ENCODE measurements around the gene CNIH1. TPM values are rescaled to one million over a fixed set of nuclear protein-coding genes. Genes with fewer than 3 reads are reported as not detected.
A peak's percentile ranks its signal among the peaks of the same experiment; 100 is the strongest.

The CNIH1 gene
- total and polyA plus RNA-seq, 2 of the 13 experiments (the other 11 are each of a cell fraction or from before 2014, with no cell fraction given), result 166 to 421 TPM

DNA sequence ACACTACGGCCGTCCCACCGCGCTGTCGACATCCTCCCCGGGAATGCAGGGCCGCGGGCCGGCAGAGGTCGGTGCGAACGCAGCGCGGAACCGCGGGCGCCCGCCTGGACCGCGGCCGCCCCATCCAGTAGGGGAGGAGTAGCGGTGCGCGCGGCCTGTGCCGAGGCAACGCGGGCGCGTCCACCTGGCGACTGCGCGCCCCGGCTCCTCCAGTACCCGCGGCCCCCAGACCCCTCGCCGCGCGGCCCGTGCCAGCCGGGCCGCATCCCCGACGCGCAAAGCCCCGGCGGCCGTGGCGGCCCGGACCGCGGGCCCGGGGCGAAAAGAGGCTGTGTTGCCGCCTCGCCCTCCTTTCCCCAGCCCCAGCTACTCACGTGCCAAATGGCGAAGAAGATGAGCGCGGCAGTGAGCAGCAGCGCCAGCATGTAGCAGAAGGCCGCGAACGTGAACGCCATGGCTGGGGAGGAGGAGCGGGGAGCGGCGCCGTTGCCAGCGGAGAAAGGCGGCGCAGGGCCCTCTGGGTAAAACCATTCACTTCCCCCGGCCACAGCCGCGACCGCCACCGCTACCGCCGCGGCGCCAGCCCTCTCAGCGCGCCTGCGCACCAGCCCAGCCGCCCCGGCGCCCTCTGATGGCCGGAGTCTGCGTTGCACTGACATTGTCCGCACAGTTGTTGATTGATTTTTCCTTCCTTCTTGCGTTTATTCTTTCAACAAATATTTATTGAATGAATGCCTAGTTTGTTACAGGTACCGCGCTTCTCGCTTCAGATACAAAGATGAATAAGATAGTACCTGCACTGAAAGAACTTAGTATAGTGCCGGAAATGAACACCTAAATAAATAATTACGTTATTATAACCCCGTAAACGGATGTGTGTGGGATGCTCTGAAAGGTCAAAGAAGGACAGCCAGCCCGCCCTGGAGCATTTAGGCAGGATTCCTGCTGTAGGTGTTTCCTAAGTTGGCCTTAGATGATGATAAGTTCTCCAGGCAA, at the start of gene CNIH1 (continued):
- TF ChIP-seq, protein P1, sequence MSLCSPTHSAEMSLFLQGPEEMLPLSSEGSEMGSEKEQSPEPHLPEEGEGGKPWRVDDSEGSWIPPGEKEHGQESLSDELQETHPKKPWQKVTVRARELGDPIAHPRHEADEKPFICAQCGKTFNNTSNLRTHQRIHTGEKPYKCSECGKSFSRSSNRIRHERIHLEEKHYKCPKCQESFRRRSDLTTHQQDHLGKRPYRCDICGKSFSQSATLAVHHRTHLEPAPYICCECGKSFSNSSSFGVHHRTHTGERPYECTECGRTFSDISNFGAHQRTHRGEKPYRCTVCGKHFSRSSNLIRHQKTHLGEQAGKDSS (CRISPR knock-in tag; IDR thresholded peaks at IDR 0.05; ENCODE audit: borderline replicate concordance, low read depth), result peak; percentile 77; the same call in 1 of the 2 replicates
- TF ChIP-seq, protein P2, sequence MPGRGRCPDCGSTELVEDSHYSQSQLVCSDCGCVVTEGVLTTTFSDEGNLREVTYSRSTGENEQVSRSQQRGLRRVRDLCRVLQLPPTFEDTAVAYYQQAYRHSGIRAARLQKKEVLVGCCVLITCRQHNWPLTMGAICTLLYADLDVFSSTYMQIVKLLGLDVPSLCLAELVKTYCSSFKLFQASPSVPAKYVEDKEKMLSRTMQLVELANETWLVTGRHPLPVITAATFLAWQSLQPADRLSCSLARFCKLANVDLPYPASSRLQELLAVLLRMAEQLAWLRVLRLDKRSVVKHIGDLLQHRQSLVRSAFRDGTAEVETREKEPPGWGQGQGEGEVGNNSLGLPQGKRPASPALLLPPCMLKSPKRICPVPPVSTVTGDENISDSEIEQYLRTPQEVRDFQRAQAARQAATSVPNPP (CRISPR knock-in tag; IDR thresholded peaks at IDR 0.05), result no peak
- TF ChIP-seq HOXA3 (CRISPR knock-in tag; IDR thresholded peaks at IDR 0.05) (peak; percentile 79), ZNF761 (CRISPR knock-in tag; conservative IDR thresholded peaks at IDR 0.05) (peak; percentile 47; the same call in 1 of the 2 replicates), GABPB1 (CRISPR knock-in tag; IDR thresholded peaks at IDR 0.05) (peak; percentile 86), CC2D1A (CRISPR knock-in tag; IDR thresholded peaks at IDR 0.05) (no peak), GATA4 (IDR thresholded peaks at IDR 0.05; ENCODE audit: borderline replicate concordance, low read depth) (no peak; the same call in 1 of the 2 replicates), POLR2A (IDR thresholded peaks at IDR 0.05; ENCODE audit: insufficient read depth in 1 of 2, low read depth in 2 of 2, low read length in 2 of 2) (peak; percentile 82 to 86), ZNF629 (CRISPR knock-in tag; conservative IDR thresholded peaks at IDR 0.05) (no peak), KMT2B (CRISPR knock-in tag; IDR thresholded peaks at IDR 0.05) (peak; percentile 86), TOE1 (CRISPR knock-in tag; IDR thresholded peaks at IDR 0.05) (no peak), POLR2G (IDR thresholded peaks at IDR 0.05; ENCODE audit: low read depth, low read length) (peak; percentile 90), IKZF4 (CRISPR knock-in tag; IDR thresholded peaks at IDR 0.05; ENCODE audit: borderline replicate concordance, low read depth, not compliant biosample characterization) (peak; percentile 51)
- TF ChIP-seq, protein P3, sequence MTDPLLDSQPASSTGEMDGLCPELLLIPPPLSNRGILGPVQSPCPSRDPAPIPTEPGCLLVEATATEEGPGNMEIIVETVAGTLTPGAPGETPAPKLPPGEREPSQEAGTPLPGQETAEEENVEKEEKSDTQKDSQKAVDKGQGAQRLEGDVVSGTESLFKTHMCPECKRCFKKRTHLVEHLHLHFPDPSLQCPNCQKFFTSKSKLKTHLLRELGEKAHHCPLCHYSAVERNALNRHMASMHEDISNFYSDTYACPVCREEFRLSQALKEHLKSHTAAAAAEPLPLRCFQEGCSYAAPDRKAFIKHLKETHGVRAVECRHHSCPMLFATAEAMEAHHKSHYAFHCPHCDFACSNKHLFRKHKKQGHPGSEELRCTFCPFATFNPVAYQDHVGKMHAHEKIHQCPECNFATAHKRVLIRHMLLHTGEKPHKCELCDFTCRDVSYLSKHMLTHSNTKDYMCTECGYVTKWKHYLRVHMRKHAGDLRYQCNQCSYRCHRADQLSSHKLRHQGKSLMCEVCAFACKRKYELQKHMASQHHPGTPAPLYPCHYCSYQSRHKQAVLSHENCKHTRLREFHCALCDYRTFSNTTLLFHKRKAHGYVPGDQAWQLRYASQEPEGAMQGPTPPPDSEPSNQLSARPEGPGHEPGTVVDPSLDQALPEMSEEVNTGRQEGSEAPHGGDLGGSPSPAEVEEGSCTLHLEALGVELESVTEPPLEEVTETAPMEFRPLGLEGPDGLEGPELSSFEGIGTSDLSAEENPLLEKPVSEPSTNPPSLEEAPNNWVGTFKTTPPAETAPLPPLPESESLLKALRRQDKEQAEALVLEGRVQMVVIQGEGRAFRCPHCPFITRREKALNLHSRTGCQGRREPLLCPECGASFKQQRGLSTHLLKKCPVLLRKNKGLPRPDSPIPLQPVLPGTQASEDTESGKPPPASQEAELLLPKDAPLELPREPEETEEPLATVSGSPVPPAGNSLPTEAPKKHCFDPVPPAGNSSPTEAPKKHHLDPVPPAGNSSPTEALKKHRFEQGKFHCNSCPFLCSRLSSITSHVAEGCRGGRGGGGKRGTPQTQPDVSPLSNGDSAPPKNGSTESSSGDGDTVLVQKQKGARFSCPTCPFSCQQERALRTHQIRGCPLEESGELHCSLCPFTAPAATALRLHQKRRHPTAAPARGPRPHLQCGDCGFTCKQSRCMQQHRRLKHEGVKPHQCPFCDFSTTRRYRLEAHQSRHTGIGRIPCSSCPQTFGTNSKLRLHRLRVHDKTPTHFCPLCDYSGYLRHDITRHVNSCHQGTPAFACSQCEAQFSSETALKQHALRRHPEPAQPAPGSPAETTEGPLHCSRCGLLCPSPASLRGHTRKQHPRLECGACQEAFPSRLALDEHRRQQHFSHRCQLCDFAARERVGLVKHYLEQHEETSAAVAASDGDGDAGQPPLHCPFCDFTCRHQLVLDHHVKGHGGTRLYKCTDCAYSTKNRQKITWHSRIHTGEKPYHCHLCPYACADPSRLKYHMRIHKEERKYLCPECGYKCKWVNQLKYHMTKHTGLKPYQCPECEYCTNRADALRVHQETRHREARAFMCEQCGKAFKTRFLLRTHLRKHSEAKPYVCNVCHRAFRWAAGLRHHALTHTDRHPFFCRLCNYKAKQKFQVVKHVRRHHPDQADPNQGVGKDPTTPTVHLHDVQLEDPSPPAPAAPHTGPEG (CRISPR knock-in tag; IDR thresholded peaks at IDR 0.05), result no peak
- TF ChIP-seq, protein P4, sequence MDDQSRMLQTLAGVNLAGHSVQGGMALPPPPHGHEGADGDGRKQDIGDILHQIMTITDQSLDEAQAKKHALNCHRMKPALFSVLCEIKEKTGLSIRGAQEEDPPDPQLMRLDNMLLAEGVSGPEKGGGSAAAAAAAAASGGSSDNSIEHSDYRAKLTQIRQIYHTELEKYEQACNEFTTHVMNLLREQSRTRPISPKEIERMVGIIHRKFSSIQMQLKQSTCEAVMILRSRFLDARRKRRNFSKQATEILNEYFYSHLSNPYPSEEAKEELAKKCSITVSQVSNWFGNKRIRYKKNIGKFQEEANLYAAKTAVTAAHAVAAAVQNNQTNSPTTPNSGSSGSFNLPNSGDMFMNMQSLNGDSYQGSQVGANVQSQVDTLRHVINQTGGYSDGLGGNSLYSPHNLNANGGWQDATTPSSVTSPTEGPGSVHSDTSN (CRISPR knock-in tag; IDR thresholded peaks at IDR 0.05; ENCODE audit: borderline replicate concordance), result no peak
- TF ChIP-seq, protein P5, sequence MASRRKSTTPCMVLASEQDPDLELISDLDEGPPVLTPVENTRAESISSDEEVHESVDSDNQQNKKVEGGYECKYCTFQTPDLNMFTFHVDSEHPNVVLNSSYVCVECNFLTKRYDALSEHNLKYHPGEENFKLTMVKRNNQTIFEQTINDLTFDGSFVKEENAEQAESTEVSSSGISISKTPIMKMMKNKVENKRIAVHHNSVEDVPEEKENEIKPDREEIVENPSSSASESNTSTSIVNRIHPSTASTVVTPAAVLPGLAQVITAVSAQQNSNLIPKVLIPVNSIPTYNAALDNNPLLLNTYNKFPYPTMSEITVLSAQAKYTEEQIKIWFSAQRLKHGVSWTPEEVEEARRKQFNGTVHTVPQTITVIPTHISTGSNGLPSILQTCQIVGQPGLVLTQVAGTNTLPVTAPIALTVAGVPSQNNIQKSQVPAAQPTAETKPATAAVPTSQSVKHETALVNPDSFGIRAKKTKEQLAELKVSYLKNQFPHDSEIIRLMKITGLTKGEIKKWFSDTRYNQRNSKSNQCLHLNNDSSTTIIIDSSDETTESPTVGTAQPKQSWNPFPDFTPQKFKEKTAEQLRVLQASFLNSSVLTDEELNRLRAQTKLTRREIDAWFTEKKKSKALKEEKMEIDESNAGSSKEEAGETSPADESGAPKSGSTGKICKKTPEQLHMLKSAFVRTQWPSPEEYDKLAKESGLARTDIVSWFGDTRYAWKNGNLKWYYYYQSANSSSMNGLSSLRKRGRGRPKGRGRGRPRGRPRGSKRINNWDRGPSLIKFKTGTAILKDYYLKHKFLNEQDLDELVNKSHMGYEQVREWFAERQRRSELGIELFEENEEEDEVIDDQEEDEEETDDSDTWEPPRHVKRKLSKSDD (CRISPR knock-in tag; IDR thresholded peaks at IDR 0.05; ENCODE audit: low read depth), result peak; percentile 29; the same call in 1 of the 2 replicates

All from HepG2 (cell line).